C4-2B (cell line): ENCODE data around the gene KIAA0930.
"Not testable (repeated sequence)": the region's sequence is repeated elsewhere in the genome, so short reads cannot be mapped to it uniquely, and the experiment has no call there.

ENCODE experiments used
- H3K27ac ChIP-seq: fragments of 450-650 bp; 2 replicates; pipeline ENCODE4 v1.5.1; 2017
- ZFX ChIP-seq: fragments of 450-650 bp; IDR thresholded peaks from 2 replicates; pipeline ENCODE4 v1.6.1; 2017
- TF ChIP-seq, protein P1 (sequence below): fragments of 450-650 bp; conservative IDR thresholded peaks from 2 replicates; pipeline ENCODE4 v1.5.1; 2017; ENCODE audit warnings: mild to moderate bottlenecking

The KIAA0930 gene

DNA sequence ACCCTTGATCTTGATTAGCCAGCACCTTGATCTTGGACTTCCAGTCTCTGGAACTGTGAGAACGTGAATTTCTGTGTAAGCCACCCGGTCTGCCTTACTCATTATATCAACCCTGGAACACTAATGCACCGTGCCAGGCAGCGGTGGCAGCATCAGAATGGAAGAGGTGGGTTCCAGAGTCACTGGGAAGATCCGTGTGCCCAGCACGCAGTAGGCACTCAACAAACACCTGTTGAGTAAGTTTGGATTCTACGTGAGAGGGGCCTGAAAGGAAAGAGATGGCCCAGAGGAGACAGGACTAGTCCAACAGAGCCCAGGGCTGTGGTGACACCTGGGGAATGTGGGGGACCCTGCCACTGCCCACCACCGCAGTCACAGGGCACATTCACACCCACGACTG, 37.4 kb upstream of the KIAA0930 start:
- no peak overlapping the region for H3K27ac ChIP-seq
- TF ChIP-seq, protein P1, sequence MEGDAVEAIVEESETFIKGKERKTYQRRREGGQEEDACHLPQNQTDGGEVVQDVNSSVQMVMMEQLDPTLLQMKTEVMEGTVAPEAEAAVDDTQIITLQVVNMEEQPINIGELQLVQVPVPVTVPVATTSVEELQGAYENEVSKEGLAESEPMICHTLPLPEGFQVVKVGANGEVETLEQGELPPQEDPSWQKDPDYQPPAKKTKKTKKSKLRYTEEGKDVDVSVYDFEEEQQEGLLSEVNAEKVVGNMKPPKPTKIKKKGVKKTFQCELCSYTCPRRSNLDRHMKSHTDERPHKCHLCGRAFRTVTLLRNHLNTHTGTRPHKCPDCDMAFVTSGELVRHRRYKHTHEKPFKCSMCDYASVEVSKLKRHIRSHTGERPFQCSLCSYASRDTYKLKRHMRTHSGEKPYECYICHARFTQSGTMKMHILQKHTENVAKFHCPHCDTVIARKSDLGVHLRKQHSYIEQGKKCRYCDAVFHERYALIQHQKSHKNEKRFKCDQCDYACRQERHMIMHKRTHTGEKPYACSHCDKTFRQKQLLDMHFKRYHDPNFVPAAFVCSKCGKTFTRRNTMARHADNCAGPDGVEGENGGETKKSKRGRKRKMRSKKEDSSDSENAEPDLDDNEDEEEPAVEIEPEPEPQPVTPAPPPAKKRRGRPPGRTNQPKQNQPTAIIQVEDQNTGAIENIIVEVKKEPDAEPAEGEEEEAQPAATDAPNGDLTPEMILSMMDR = no peak
- no peak for TF ChIP-seq ZFX

DNA sequence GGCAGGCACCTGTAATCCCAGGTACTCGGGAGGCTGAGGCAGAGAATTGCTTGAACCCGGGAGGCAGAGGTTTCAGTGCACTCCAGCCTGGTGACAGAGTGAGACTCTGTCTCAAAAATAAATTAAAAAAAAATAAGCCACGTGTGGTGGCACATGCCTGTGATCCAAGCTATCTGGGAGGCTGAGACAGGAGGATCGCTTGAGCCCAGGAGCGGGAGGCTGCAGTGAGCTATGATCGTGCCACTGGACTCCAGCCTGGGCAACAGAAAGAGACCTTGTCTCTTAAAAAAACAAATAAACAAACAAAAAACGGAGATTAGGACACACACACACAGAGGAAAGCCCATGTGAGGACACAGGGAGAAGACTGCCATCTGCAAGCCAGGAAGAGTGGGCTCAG, 37.0 kb upstream of the KIAA0930 start:
- H3K27ac ChIP-seq = not testable (repeated sequence)

DNA sequence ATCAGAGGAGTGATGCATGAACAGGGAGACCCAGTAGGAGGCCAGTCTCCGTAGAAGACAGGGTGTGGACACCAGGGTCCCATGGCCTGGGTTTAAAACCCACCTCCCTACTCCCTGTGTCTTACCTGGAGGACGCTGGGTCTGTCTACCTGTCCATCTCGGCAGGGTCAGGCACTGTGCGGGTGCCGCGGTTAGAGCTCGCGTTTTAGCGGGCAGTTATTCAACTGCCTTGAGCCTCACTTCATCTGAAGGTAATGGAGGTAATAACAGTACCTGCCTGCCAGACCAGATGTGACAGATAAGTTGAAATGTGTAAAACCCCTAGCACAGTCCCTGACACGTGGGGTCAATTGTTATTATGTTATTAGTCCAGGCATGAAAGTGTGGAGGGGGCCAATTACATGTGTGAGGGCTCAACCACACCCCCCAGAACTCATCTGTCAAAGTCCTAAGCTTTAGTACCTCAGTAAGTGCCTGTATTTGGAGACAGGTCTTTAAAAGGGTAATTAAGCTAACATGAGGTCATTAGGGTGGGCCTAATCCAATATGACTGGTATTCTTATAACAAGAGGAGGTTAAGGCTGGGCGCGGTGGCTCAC, 35.9 kb upstream of the KIAA0930 start:
- no peak for TF ChIP-seq ZFX
- TF ChIP-seq, protein P1 = no peak
- no peak overlapping the region for H3K27ac ChIP-seq

DNA sequence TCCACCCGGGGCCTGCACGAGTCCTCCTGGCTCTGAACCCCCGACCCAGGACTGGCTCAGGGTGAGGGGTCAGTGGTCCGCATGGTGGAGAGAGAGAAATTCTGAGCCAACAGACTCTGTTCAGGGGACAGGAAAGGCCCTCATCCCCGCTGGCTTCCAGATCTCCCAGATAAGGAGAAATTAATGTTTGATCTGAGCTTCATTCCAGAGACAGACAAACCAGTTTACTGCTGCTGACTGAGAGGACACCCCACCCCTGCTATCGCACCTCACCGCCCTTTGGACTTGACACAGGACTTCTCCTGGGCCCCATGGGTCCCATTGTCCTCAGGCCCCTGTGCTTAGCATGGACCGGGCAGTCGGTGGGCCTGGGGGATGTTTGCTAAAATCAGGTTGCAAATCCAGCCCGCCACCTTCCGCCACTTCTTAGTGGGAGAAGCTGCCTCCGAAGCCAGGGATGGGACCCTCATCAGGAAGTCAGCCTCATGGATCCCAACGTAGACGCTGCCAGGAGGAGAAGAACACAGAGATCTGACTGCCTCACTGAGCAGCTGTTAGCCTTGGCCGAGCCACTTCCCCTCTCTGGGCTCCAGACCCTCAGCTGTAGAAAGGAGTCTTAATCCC, 32.9 kb upstream of the KIAA0930 start:
- TF ChIP-seq ZFX = no peak
- TF ChIP-seq, protein P1 = no peak

DNA sequence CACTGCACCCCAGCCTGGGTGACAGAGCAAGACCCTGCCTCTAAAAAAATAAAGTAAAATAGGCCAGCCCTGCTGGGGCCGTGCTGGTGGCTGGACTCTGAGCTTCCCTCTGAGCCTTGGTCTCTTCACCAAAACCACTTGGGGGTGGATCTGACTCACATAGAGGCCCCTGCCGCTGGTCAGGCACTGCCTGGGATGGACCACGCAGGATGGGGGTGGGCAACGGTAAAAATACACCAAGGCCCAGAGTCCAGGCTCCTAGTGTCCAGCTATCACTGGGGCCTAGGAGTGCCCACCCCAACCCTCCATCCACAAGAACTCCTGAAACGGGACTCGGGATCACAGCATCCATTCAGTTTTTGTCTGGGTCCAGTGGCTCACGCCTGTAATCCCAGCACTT, 31.8 kb upstream of the KIAA0930 start:
- no peak overlapping the region for H3K27ac ChIP-seq
- TF ChIP-seq, protein P1 = no peak
- TF ChIP-seq ZFX = no peak

More for the DNA sequence above, 32.9 kb upstream of the KIAA0930 start:
- H3K27ac ChIP-seq = no peak overlapping the region

DNA sequence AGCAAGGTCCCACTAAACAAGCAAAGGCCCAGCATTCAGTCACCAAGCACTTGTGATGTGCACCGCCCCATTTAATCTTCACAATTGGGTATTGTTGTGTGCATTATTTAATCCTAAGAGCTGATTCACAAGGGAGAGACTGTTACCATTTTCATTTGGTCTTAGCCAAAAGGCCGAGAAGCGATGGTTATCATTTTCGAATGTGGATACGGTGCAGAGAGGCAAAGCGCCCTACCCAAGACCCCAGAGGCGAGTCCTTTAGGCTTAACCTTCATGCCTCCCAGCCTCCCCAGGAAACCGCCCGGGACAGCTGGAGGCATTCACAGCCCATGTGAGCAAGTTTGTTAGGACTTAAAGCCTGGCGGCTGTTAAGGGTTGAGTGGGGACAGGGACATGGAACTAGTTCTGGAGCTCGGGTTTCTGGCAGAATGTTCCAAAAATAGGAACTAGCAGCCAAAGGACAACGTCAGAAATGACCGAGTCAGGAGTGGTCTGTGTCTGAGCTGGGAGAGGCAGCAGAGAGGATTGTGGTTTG, 31.0 kb upstream of the KIAA0930 start:
- no peak overlapping the region for H3K27ac ChIP-seq
- TF ChIP-seq ZFX = no peak
- TF ChIP-seq, protein P1 = no peak

DNA sequence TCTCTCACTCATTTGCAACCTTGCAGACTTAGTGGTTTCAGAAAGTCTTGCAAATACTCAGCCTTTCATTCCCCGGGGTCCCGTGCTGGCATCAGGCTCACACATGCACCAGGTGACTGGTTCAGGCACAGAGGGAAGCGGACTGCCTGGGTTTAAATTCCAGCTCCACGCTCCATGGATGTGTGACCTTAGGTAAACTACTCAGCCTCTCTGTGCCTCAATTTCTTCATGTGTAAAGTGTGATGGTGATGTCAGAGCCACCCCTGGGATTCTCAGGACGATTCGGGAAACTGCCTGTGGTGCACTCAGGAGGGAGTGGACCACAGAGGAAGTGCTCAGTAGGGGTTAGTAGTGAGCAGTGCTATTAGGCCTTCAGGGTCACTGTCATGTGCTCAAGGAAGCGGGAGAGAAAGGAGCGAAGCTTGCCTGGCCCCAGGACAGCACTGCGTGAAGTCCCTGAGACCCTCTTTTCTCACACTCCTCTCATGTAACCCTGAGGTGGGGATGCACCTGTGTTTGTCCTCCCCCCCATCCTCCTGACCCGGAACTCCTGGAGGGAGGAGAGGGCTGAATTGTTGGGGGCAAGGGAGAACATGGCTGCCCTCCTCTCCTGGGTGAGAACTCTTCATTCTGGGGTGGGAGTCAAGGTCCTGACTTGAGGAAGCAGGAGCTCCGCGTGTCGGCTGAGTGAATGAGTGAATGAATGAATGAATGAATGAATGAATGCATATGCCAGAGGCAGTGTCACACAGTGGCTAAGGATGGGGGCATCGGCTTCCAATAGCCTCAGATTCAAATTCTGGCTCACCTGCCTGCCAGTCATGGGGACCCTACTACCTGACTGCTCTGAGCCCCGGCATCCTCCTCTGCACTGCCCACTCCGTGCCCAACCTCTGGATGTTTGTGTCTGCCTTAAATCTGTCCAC, 29.7 kb upstream of the KIAA0930 start:
- no peak overlapping the region; the same call in 1 of the 2 replicates for H3K27ac ChIP-seq

More for the DNA sequence above, 29.7 kb upstream of the KIAA0930 start:
- TF ChIP-seq ZFX = no peak
- TF ChIP-seq, protein P1 = no peak
